K562 (cell line): ENCODE measurements around the gene MTSS2. TPM values are rescaled to one million over a fixed set of nuclear protein-coding genes. Genes with fewer than 3 reads are reported as not detected.

Source experiments
- ATAC-seq: fragments of 200-7000 bp; cut with Tn5 transposase; 3 replicates; pipeline ENCODE4 v1.9.1; 2020; ENCODE audit warnings: moderate library complexity
- BruUV-seq: library from RNA; stranded (reverse); fragments of 400-500 nt; replicated peaks from 2 replicates; lab custom pipeline; 2021; lab: Mats Ljungman, UMichigan
- CTCF ChIA-PET: fragments of 300-600 bp; formaldehyde crosslinking; extraction: SDS; loops from one replicate; lab custom pipeline; 2021; ENCODE audit warnings: low intra/inter-chr PET ratio; lab: Yijun Ruan, JAX
- POLR2A ChIA-PET: fragments of 300-600, 350-650 bp; sonication (Branson Sonifier 250); formaldehyde crosslinking; extraction: SDS; loops from one replicate; lab custom pipeline; 2021; ENCODE audit warnings: antibody characterized with exemption, inconsistent platforms; lab: Yijun Ruan, JAX
- DNase-seq, 4 experiments: peaks; one replicate each; pipeline versions ENCODE4 v3.0.0 to v3.0.0-alpha.2; 2011 to 2018; ENCODE audit warnings: low spot score in 3 of 4, mixed read lengths in 3 of 4; ENCODE audit errors: extremely low read depth in 1 of 4
- FAIRE-seq: peaks from 2 replicates; lab custom pipeline; 2011; peaks lifted over from hg19 to GRCh38; lab: Jason Lieb, UNC
- H2AFZ ChIP-seq: 2 replicates; pipeline ENCODE4 v1.6.0; 2011; ENCODE audit warnings: low read depth, low read length, control low read depth, inconsistent platforms
- H3K27ac ChIP-seq: fragments of 200-600 bp; 3 replicates; pipeline ENCODE4 v1.8.0; 2011; ENCODE audit warnings: low read depth, mild to moderate bottlenecking, control low read depth, inconsistent platforms, low read length, moderate library complexity, mixed read lengths; ENCODE audit errors: extremely low read depth
- H3K27me3 ChIP-seq, 2 experiments: fragments of 300-600 bp in 1 of 2; 2 replicates in 1 of 2; 3 replicates in 1 of 2; pipeline versions ENCODE4 v1.6.0 to v1.8.0; 2011; ENCODE audit warnings: inconsistent platforms in 2 of 2, low read length in 2 of 2, mild to moderate bottlenecking in 1 of 2, mixed read lengths in 1 of 2, moderate library complexity in 1 of 2; ENCODE audit not compliant: control insufficient read depth in 2 of 2, insufficient read depth in 2 of 2
- H3K36me3 ChIP-seq: fragments of 300-600 bp; 3 replicates; pipeline ENCODE4 v1.8.0; 2011; ENCODE audit warnings: mild to moderate bottlenecking, low read length, inconsistent platforms; ENCODE audit not compliant: control insufficient read depth, insufficient read depth
- H3K4me1 ChIP-seq, 2 experiments: fragments of 200-600 bp in 1 of 2; replicated peaks in 1 of 2; 2 replicates in 1 of 2; 3 replicates in 1 of 2; pipeline versions ENCODE4 v1.5.1 to v1.8.0; 2011; ENCODE audit warnings: inconsistent platforms in 2 of 2, low read length in 2 of 2, mild to moderate bottlenecking in 1 of 2, mixed read lengths in 1 of 2, moderate library complexity in 1 of 2; ENCODE audit not compliant: control insufficient read depth in 2 of 2, insufficient read depth in 2 of 2
- H3K4me2 ChIP-seq: 2 replicates; pipeline ENCODE4 v1.6.1; 2011; ENCODE audit warnings: low read length, control low read depth, inconsistent platforms, mixed read lengths; ENCODE audit not compliant: insufficient read depth
- H3K4me3 ChIP-seq: fragments of 200-600 bp; sonication (generic), shearing (Covaris generic); 2 replicates; pipeline ENCODE4 v1.5.1; 2016; ENCODE audit warnings: control low read depth, inconsistent platforms
- H3K79me2 ChIP-seq: fragments of 200-600 bp; 3 replicates; pipeline ENCODE4 v1.8.0; 2011; ENCODE audit warnings: low read length, inconsistent platforms; ENCODE audit not compliant: control insufficient read depth, insufficient read depth
- H3K9ac ChIP-seq, 2 experiments: 2 replicates each; pipeline versions ENCODE4 v1.6.0 to v1.6.1; 2011; ENCODE audit warnings: low read depth in 2 of 2, low read length in 2 of 2, control low read depth in 1 of 2, inconsistent platforms in 1 of 2, mild to moderate bottlenecking in 1 of 2, mixed read lengths in 1 of 2; ENCODE audit not compliant: insufficient read depth in 1 of 2
- H3K9me1 ChIP-seq: one replicate; pipeline ENCODE4 v1.6.0; 2011; ENCODE audit warnings: inconsistent platforms, mild to moderate bottlenecking, low read length, moderate library complexity; ENCODE audit not compliant: control insufficient read depth, insufficient read depth
- H3K9me3 ChIP-seq: replicated peaks from 2 replicates; pipeline ENCODE4 v1.5.1; 2011; ENCODE audit warnings: low read depth, low read length, inconsistent platforms; ENCODE audit not compliant: control insufficient read depth, insufficient read depth
- H4K20me1 ChIP-seq: replicated peaks from 2 replicates; pipeline ENCODE4 v1.6.1; 2011; ENCODE audit warnings: low read length, inconsistent platforms, mixed read lengths; ENCODE audit not compliant: control insufficient read depth, insufficient read depth
- ARID2 ChIP-seq: fragments of 450-650 bp; IDR thresholded peaks from 2 replicates; pipeline ENCODE4 v1.6.1; 2017; ENCODE audit warnings: antibody characterized with exemption, mild to moderate bottlenecking
- CBX1 ChIP-seq: sonication (generic); IDR thresholded peaks from 2 replicates; pipeline ENCODE4 v1.6.1; 2016; ENCODE audit warnings: antibody characterized with exemption, low read depth, mild to moderate bottlenecking
- HNRNPL ChIP-seq: fragments of 200-400 bp; formaldehyde crosslinking; IDR thresholded peaks from 2 replicates; pipeline ENCODE4 v1.6.1; 2017; ENCODE audit warnings: low read depth, mild to moderate bottlenecking, low read length
- NR1H2 ChIP-seq: sonication (generic); formaldehyde crosslinking; IDR thresholded peaks from 2 replicates; pipeline ENCODE4 v1.4.0; 2020; ENCODE audit warnings: mild to moderate bottlenecking, missing genetic modification reagents
- POLR2G ChIP-seq: fragments of 200-400 bp; formaldehyde crosslinking; IDR thresholded peaks from 2 replicates; pipeline ENCODE4 v1.6.1; 2017; ENCODE audit warnings: low read depth, mild to moderate bottlenecking, antibody characterized with exemption, low read length, moderate library complexity
- RBFOX2 ChIP-seq: fragments of 200-400 bp; formaldehyde crosslinking; IDR thresholded peaks from 2 replicates; pipeline ENCODE4 v1.6.1; 2017; ENCODE audit warnings: low read depth, mild to moderate bottlenecking, low read length, moderate library complexity
- TCF3 ChIP-seq: sonication (generic); formaldehyde crosslinking; IDR thresholded peaks from 2 replicates; pipeline ENCODE4 v1.4.0; 2020; ENCODE audit warnings: mild to moderate bottlenecking, missing genetic modification reagents
- XRCC5 ChIP-seq: fragments of 200-400 bp; formaldehyde crosslinking; IDR thresholded peaks from 2 replicates; pipeline ENCODE4 v1.6.1; 2017; ENCODE audit warnings: low read depth, mild to moderate bottlenecking, low read length
- ZNF24 ChIP-seq: fragments of 450-650 bp; IDR thresholded peaks from 2 replicates; pipeline ENCODE4 v1.6.1; 2016
- WGBS: fragments of 100-300 bp; shearing (Covaris generic); methylation state at CpG from one replicate; pipeline ENCODE4 v1.1.6; 2016; ENCODE audit warnings: low coverage, mixed read lengths; ENCODE audit not compliant: insufficient coverage; ENCODE audit errors: missing lambda C conversion rate; 5-methylcytosine and 5-hydroxymethylcytosine counted together
- in situ Hi-C: fragments of 300-500 bp; cut with MboI; formaldehyde crosslinking; loops from 4 replicates; pipeline ENCODE4 v1.15.0; 2018; ENCODE audit warnings: inconsistent platforms, mixed read lengths
- intact Hi-C: fragments of 100-400 bp; cut with micrococcal nuclease; formaldehyde crosslinking; loops from 2 replicates; pipeline ENCODE4 v1.14.2; 2022
- polyA plus RNA-seq, 8 experiments: library from polyadenylated mRNA; depleted of rRNA in 4 of 8; stranded (reverse) in 5 of 8; unstranded in 3 of 8; fragments of >200 nt; fragmentation: Nextera tagmentation in 2 of 8; fragmentation: Illumina TruSeq in 1 of 8; extraction: Ambion mirVana in 2 of 8; extraction: Trizol in 1 of 8; gene quantifications; 2 replicates each; pipeline versions ENCODE4 v1.2.1 to v1.2.3, GENCODE V29; 2011 to 2014; ENCODE audit warnings: inconsistent platforms in 1 of 8, missing spikeins in 1 of 8
- total RNA-seq, 7 experiments: library from RNA; depleted of rRNA in 6 of 7; stranded (reverse); fragments of >200 nt in 6 of 7; fragmentation: Illumina TruSeq in 2 of 7; extraction: Trizol in 2 of 7; gene quantifications; 2 replicates each; pipeline versions ENCODE4 v1.2.1 to v1.2.3, GENCODE V29; 2011 to 2021; ENCODE audit warnings: low replicate concordance in 1 of 7
- TF ChIP-seq, protein P1 (sequence below): fragments of 450-650 bp; IDR thresholded peaks from 2 replicates; pipeline ENCODE4 v1.6.1; 2016; ENCODE audit warnings: low read depth

Gene MTSS2
- total and polyA plus RNA-seq, 9 of the 15 experiments (the other 6 are each of a cell fraction or from before 2014, with no cell fraction given) = 0.11 to 60.3 (median 16.9) TPM

- Histone ChIP-seq H3K79me2 (no peaks in the 10 kb centered on the region), H4K20me1 (no peaks in the 10 kb centered on the region), H3K4me2 (no peak overlapping the region), H3K27me3 (no peaks in the 10 kb centered on the region), H3K9ac (no peak overlapping the region; a peak in 1 of 4 replicates), H3K4me1 (peaks cover 0 to 34% of the 10 kb centered on the region in 2 experiments; a peak in 2 of 5 replicates), H3K9me1 (no peaks in the 10 kb centered on the region), H3K4me3 (no peak overlapping the region), H3K27ac (no peak overlapping the region), H3K9me3 (no peaks in the 10 kb centered on the region), H2AFZ (no peak overlapping the region), H3K36me3 (peaks cover 62% of the 10 kb centered on the region)
- POLR2A ChIA-PET = interaction anchor here (0.6 to 1.0 kb wide), 2 partner anchors 8 to 11 kb away, joined by 3 to 4 read pairs; no protein-coding TSS in a partner anchor
- intact Hi-C loops (no loop called here), in situ Hi-C loops (no loop called here)
- 94% methylated on average over 32 of the region's 39 CpGs for WGBS
- CTCF ChIA-PET = interaction anchor here (0.6 kb wide), 1 partner anchor 12 kb away, joined by 4 read pairs; no protein-coding TSS in a partner anchor
- DNase-seq = no peak
- no peak for ATAC-seq
- no peak for FAIRE-seq
- no TSS peak for BruUV-seq
- peak; percentile 56 for TF ChIP-seq RBFOX2
- TF ChIP-seq CBX1 = no peak
- no peak for TF ChIP-seq NR1H2
- no peak for TF ChIP-seq ARID2
- TF ChIP-seq TCF3 (CRISPR knock-in tag) = no peak
- TF ChIP-seq XRCC5 = no peak
- TF ChIP-seq ZNF24 = no peak
- TF ChIP-seq HNRNPL = no peak
- peak; percentile 33 for TF ChIP-seq POLR2G
- TF ChIP-seq, protein P1, sequence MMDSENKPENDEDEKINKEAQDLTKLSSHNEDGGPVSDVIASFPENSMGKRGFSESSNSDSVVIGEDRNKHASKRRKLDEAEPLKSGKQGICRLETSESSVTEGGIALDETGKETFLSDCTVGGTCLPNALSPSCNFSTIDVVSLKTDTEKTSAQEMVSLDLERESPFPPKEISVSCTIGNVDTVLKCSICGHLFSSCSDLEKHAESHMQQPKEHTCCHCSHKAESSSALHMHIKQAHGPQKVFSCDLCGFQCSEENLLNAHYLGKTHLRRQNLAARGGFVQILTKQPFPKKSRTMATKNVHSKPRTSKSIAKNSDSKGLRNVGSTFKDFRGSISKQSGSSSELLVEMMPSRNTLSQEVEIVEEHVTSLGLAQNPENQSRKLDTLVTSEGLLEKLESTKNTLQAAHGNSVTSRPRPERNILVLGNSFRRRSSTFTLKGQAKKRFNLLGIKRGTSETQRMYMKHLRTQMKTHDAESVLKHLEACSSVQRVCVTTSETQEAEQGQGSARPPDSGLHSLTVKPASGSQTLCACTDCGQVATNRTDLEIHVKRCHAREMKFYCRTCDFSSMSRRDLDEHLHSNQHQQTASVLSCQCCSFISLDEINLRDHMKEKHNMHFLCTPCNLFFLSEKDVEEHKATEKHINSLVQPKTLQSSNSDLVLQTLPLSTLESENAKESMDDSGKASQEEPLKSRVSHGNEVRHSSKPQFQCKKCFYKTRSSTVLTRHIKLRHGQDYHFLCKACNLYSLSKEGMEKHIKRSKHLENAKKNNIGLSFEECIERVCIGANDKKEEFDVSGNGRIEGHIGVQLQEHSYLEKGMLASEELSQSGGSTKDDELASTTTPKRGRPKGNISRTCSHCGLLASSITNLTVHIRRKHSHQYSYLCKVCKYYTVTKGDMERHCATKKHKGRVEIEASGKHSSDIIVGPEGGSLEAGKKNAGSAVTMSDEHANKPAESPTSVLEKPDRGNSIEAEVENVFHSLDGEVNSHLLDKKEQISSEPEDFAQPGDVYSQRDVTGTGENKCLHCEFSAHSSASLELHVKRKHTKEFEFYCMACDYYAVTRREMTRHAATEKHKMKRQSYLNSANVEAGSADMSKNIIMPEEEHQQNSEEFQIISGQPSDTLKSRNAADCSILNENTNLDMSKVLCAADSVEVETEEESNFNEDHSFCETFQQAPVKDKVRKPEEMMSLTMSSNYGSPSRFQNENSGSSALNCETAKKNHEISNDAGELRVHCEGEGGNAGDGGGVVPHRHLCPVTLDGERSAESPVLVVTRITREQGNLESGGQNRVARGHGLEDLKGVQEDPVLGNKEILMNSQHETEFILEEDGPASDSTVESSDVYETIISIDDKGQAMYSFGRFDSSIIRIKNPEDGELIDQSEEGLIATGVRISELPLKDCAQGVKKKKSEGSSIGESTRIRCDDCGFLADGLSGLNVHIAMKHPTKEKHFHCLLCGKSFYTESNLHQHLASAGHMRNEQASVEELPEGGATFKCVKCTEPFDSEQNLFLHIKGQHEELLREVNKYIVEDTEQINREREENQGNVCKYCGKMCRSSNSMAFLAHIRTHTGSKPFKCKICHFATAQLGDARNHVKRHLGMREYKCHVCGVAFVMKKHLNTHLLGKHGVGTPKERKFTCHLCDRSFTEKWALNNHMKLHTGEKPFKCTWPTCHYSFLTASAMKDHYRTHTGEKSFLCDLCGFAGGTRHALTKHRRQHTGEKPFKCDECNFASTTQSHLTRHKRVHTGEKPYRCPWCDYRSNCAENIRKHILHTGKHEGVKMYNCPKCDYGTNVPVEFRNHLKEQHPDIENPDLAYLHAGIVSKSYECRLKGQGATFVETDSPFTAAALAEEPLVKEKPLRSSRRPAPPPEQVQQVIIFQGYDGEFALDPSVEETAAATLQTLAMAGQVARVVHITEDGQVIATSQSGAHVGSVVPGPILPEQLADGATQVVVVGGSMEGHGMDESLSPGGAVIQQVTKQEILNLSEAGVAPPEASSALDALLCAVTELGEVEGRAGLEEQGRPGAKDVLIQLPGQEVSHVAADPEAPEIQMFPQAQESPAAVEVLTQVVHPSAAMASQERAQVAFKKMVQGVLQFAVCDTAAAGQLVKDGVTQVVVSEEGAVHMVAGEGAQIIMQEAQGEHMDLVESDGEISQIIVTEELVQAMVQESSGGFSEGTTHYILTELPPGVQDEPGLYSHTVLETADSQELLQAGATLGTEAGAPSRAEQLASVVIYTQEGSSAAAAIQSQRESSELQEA = no peak
Observed at GRCh38 chr16:70664325-70665112, 21.3 kb downstream of the MTSS2 start.
